B cell (primary cell): ENCODE data around the gene FOXE3.

Source experiments
- CTCF ChIP-seq: fragments of 200-600 bp; IDR thresholded peaks from one replicate; pipeline ENCODE4 v1.8.0; 2022; ENCODE audit warnings: antibody characterized with exemption, mild to moderate bottlenecking
- EZH2 ChIP-seq: IDR thresholded peaks from 2 replicates; pipeline ENCODE4 v1.6.1; 2012; ENCODE audit warnings: borderline replicate concordance, low read depth, mild to moderate bottlenecking, moderate library complexity, low read length; ENCODE audit not compliant: insufficient read depth, poor library complexity, severe bottlenecking

GRCh38 chr1:47371016-47371517 lies 45.0 kb upstream of the FOXE3 start:
- TF ChIP-seq CTCF (no peak), EZH2 (no peak)
